SU-DHL-6 (cell line): ENCODE measurements around the gene TCF20.

Experiments
- EZH2phosphoT487 ChIP-seq: fragments of 200-600 bp; sonication (generic), shearing (Covaris generic); conservative IDR thresholded peaks from 2 replicates; pipeline ENCODE4 v1.6.1; 2018; ENCODE audit warnings: mild to moderate bottlenecking, antibody characterized with exemption, low read length, moderate library complexity, mixed read lengths
- TF ChIP-seq, protein P1 (sequence below): fragments of 200-600 bp; sonication (generic); IDR thresholded peaks from one replicate; pipeline ENCODE4 v1.5.1; 2017; ENCODE audit warnings: antibody characterized with exemption, mild to moderate bottlenecking, low read length, moderate library complexity; ENCODE audit not compliant: insufficient read depth, poor library complexity, severe bottlenecking

DNA sequence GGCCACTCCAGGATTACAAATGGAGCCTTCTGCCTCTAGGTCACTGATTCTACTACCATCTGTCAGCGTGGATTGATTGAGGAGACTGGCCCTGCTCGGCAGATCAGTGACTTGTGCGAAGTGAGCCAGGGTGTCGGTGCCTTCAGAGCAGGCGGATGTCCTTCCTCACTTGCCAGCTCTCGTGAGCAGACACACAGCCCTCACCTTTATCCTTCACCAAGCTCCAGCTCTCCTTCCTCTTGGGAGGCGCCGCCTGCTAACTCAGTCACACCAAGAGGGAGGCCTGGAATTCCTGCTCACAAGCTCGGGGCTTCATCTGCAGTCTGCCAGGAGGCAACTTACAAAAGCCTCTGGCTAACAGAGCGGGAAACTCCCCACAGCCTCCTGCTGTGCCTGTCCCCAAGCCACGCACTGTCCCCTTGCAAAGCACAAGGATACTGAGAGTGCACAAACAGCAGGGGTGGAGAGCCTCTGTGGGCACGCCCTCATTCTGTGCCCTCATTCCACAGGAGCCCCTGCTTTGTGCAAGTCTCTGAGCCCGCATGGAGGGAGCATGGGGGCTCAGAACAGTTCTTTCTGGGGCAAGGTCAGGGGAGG is 3.5 kb upstream of the TCF20 start:
- TF ChIP-seq, protein P1, sequence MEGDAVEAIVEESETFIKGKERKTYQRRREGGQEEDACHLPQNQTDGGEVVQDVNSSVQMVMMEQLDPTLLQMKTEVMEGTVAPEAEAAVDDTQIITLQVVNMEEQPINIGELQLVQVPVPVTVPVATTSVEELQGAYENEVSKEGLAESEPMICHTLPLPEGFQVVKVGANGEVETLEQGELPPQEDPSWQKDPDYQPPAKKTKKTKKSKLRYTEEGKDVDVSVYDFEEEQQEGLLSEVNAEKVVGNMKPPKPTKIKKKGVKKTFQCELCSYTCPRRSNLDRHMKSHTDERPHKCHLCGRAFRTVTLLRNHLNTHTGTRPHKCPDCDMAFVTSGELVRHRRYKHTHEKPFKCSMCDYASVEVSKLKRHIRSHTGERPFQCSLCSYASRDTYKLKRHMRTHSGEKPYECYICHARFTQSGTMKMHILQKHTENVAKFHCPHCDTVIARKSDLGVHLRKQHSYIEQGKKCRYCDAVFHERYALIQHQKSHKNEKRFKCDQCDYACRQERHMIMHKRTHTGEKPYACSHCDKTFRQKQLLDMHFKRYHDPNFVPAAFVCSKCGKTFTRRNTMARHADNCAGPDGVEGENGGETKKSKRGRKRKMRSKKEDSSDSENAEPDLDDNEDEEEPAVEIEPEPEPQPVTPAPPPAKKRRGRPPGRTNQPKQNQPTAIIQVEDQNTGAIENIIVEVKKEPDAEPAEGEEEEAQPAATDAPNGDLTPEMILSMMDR, result no peak
- TF ChIP-seq EZH2phosphoT487, result no peak
